HCT116 (cell line): ENCODE measurements around the gene SNAI1.

Source experiments
- EZH2phosphoT487 ChIP-seq: fragments of 200-600 bp; IDR thresholded peaks from 2 replicates; pipeline ENCODE4 v1.6.1; 2018; ENCODE audit warnings: antibody characterized with exemption, borderline replicate concordance
- JUND ChIP-seq: IDR thresholded peaks from 2 replicates; pipeline ENCODE4 v1.6.1; 2012
- POLR2A ChIP-seq: IDR thresholded peaks from 2 replicates; pipeline ENCODE4 v1.7.0; 2011; ENCODE audit warnings: borderline replicate concordance; ENCODE audit not compliant: insufficient read depth, insufficient read length; ENCODE audit errors: extremely low read depth
- POLR2AphosphoS5 ChIP-seq: IDR thresholded peaks from 2 replicates; pipeline ENCODE4 v1.6.1; 2011; ENCODE audit warnings: mild to moderate bottlenecking, low read depth, low read length, moderate library complexity
- TF ChIP-seq, protein P1 (sequence below), 3 experiments: fragments of 200-600 bp in 1 of 3; sonication (generic) in 1 of 3; IDR thresholded peaks in 2 of 3; conservative IDR thresholded peaks in 1 of 3; 2 replicates each; pipeline ENCODE4 v1.5.1; 2012 to 2017; ENCODE audit warnings: low read depth in 2 of 3, low read length in 2 of 3, antibody characterized with exemption in 1 of 3, borderline replicate concordance in 1 of 3, control low read depth in 1 of 3, mild to moderate bottlenecking in 1 of 3, mixed read lengths in 1 of 3, mixed run types in 1 of 3, moderate library complexity in 1 of 3; ENCODE audit not compliant: insufficient read depth in 1 of 3
- TF ChIP-seq, protein P2 (sequence below): IDR thresholded peaks from 2 replicates; pipeline ENCODE4 v1.6.1; 2012; ENCODE audit warnings: low read depth
- TF ChIP-seq, protein P3 (sequence below): IDR thresholded peaks from 2 replicates; pipeline ENCODE4 v1.6.1; 2012

DNA sequence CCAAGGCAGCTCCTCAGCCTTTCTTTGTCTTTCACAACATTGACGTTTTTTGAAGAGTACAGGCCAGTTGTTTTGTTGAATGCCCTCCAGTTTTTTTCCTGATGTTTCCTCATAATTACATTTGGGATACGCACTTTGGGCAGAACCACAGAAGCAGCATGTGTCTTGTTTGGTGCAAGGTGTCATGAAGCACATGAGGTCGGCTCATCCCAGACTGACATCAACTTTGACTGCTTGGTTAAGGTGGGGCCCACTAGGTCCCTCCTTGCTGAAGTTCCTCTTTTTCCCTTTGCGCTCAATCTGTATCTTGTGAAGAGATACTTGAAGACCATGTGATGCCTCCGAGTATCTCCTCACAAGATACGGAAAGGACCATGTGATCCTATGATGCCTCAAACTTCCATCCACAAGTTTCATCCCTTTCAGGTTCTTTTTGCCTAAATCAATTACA is 10.5 kb downstream of the SNAI1 start:
- TF ChIP-seq, protein P1, sequence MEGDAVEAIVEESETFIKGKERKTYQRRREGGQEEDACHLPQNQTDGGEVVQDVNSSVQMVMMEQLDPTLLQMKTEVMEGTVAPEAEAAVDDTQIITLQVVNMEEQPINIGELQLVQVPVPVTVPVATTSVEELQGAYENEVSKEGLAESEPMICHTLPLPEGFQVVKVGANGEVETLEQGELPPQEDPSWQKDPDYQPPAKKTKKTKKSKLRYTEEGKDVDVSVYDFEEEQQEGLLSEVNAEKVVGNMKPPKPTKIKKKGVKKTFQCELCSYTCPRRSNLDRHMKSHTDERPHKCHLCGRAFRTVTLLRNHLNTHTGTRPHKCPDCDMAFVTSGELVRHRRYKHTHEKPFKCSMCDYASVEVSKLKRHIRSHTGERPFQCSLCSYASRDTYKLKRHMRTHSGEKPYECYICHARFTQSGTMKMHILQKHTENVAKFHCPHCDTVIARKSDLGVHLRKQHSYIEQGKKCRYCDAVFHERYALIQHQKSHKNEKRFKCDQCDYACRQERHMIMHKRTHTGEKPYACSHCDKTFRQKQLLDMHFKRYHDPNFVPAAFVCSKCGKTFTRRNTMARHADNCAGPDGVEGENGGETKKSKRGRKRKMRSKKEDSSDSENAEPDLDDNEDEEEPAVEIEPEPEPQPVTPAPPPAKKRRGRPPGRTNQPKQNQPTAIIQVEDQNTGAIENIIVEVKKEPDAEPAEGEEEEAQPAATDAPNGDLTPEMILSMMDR (IDR thresholded peaks at IDR 0.05 in 2 of 3, conservative IDR thresholded peaks at IDR 0.05 in 1 of 3; ENCODE audit: borderline replicate concordance in 1 of 3, insufficient read depth in 1 of 3, low read depth in 2 of 3, low read length in 2 of 3): no peak
- TF ChIP-seq POLR2AphosphoS5 (no peak), POLR2A (no peak), EZH2phosphoT487 (no peak), JUND (no peak)
- TF ChIP-seq, protein P2, sequence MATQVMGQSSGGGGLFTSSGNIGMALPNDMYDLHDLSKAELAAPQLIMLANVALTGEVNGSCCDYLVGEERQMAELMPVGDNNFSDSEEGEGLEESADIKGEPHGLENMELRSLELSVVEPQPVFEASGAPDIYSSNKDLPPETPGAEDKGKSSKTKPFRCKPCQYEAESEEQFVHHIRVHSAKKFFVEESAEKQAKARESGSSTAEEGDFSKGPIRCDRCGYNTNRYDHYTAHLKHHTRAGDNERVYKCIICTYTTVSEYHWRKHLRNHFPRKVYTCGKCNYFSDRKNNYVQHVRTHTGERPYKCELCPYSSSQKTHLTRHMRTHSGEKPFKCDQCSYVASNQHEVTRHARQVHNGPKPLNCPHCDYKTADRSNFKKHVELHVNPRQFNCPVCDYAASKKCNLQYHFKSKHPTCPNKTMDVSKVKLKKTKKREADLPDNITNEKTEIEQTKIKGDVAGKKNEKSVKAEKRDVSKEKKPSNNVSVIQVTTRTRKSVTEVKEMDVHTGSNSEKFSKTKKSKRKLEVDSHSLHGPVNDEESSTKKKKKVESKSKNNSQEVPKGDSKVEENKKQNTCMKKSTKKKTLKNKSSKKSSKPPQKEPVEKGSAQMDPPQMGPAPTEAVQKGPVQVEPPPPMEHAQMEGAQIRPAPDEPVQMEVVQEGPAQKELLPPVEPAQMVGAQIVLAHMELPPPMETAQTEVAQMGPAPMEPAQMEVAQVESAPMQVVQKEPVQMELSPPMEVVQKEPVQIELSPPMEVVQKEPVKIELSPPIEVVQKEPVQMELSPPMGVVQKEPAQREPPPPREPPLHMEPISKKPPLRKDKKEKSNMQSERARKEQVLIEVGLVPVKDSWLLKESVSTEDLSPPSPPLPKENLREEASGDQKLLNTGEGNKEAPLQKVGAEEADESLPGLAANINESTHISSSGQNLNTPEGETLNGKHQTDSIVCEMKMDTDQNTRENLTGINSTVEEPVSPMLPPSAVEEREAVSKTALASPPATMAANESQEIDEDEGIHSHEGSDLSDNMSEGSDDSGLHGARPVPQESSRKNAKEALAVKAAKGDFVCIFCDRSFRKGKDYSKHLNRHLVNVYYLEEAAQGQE: no peak
- TF ChIP-seq, protein P3, sequence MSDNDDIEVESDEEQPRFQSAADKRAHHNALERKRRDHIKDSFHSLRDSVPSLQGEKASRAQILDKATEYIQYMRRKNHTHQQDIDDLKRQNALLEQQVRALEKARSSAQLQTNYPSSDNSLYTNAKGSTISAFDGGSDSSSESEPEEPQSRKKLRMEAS: no peak
